HL-60/S4 treated with retinoic acid at 250 ng/mL for 4 days and 3 days (cell line): ENCODE results near the gene FBXL14.

Experiments used
- in situ Hi-C: fragments of 300-500 bp; cut with MboI; formaldehyde crosslinking; loops from 2 replicates; pipeline ENCODE4 v1.7.0; 2022; ENCODE audit warnings: low sequenced_read_pairs

Gene FBXL14

DNA sequence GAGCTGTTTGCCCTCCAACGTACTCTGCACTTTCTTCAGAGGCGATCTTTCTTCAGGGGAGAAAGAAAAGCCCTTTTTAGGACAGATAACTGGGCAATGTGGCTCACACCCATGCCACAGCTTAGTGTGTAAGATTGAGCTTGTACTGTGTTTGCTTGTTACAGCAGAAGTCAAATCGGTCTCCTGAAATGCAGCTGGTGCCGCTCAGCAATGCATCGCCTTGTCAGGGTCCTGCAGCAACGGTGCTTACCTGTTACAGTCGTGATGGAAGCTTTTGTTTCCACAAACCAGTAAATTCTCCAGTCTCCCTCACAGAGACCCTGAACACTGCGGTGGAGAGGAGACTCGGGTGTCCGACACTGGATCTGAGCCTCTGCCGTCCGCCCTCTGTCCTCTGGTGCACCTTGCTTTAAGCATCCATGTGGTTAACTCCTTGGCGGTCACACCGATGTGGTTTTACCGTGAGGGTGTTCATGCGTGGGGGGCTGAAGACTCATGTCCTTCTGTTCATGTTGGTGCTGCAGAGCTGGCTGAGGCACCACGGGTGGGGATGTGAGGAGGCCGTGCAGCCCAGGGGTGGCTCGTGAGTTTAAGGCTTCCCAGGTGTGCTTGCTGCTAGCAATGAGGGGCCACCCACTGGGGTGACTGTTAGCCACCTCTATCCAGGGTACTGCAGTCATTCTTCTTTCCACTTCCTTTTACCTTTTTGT is 47.3 kb downstream of the FBXL14 start:
- in situ Hi-C loops, result no loop called here

DNA sequence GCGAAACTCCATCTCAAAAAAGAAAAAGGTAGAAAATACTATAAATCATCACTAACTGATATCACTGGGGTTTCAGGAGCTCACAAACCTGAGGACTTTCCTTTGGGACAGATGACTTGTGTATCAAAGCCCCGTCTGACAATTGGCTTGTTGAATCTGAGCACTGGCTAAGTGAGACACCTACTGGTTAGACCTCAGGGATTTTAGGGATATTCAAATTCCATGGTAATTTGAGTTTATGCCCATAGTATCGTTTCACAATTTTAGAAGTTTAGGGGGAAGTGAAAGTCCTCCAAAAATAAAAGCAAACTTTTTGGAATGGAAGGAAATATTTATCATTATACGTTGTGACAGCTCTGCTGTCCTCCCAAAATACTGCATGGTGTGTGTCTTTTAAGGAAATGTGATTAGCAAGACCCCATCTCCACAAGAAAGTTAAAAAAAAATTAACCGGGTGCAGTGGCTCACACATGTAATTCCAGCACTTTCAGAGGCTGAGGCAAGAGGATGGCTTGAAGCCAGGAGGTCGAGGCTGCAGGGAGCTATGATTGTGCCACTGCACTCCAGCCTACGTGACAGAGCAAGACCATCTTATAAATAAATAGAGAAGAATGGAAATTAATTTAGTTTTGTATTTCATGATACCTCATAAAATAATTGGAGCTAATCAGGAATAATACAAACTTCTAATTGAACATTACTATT is 49.2 kb downstream of the FBXL14 start:
- in situ Hi-C loops, result no loop called here

DNA sequence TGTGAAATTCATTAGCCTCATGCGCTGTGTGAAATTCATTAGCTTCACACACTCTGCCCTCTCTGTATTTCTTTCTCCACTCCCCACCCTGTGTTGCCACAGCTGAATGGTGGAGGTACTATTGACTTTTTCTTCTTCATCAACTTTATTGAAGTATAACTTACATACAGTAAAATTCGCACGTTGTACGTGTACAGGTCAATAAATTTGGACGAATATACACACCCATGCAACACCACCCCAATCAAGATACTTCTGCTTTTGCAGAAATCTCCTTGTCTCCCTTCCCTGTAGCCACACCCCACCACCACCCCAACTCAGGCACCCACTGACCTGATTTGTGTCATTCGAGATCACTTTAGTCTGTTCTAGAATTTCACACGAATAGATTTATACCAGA is 51.8 kb downstream of the FBXL14 start:
- in situ Hi-C loops, result no loop called here

DNA sequence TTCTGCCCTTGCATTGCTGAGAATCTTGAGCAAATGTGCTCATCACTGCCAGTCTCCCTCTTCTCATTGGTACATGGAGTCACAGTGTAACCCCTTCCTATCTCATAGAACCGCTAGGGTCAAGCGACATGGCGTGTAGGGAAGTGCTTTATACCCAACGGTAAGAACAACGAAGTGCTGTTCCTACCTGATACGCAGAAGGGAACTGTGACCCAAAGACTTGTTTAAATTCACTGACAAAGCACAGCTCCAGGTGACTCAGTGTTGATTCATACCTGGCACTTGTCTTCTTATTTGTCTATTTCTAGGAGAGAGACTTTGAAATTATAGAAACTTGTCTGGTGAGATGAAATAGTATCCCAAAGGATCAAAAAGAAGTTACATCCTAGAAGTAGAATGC is 53.7 kb downstream of the FBXL14 start:
- in situ Hi-C loops, result no loop called here

DNA sequence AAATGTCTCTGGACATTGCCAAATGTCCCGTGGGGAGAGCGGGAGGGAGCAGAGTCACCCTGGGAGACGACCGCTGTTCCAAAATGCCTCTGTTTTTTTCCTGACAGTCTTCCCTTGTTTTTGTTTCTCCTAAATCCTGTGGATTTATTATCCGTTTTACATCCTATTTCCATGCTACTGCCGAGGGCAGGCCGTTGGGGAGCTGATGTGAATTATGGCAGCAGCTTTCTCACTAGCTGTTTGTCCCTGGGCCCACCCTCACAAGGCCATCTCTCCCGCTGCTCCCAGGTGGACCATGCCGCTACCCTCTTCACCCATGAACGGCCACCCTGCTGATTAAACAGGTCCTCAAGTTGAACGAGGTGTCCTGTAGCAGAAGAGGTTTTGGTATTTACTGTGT is 55.2 kb downstream of the FBXL14 start:
- in situ Hi-C loops, result no loop called here

DNA sequence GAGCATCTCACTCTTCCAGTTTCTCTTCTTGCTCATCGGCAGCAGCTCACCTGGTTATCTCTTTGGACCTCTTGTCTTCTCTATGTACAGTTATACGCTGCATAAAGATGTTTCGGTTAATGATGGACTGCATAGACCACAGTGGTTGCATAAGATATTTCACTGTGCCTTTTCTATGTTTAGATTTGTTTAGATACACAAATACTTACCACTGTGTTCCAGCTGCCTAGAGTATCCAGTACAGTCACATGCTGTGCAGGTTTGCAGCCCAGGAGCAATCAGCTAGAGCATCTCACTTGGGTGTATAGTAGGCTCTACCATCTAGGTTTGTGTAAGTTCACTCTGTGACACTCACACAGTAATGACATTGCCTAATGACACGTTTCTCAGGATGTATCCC is 57.6 kb downstream of the FBXL14 start:
- in situ Hi-C loops, result no loop called here

DNA sequence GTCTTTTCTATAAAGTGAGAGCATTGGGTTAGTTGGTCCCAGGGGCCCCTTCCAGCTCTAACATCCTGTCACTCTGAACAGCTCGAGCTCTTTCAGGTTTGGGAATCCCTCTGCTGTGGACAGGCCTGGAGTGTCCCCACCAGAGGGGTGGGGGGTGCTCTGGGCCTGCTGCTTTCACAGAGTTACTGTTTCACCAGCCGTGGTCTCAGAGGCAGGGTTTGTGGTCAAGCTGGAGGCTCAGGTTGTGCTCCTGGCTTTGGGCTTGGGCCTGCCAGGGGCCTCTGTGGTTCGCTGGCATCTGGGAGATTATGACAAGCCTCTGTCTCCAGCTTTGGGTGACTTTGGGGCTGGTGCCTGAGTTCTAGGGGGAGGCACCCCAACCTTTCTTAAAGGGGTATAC is 59.6 kb downstream of the FBXL14 start:
- in situ Hi-C loops, result no loop called here

DNA sequence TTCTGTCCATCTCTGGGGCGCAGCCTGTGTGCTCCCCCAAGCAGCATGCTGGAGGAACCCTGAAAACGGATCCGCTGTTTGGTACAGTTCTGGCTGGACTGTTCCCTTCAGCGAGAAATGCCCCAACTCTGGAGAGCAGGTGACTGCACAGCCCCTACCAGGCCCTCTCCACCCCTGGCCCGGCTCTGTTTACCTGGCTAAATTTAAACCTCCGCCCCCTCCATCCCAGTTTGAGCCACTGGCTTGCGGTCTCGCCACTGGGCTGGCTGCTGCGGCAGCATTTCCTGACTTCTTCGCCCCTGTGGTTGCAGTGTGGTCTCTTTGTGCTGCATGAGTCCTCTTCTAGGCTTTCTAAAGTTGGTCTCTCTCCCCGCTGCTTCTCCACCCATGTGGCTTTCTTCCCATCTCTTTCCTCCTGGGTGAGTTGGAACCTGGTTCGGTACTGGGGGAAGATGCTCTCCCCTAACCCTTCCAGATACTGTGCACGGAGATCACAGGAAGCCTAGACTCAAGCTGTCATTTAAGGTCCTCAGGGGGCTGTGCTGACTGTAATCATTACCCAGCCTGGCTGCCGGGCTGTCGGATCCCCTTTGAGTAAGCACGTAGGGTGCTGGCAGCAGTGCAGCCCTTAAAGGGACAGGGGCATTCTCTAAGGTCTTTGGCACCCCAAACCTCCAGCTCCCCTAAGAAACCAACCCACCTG is 60.6 kb downstream of the FBXL14 start:
- in situ Hi-C loops, result no loop called here

DNA sequence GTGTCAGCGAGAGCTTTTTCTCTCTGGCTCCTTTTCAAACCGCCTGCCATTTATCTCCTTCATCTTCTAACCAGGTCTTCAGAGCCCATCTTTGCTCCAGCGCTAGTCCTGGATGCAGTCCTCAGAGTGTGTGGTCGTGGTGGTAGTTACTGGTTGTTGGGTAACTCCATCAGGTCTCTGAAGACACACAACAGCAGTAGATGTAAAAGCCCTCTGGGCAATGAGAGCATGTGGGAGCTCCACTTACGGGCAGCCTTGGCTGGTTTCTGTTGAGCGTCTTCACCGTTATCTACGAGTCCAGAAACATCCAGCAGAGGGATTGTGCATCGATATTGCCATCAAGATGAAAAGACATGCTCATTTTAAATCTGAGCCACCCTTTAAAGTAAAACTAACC is 61.2 kb downstream of the FBXL14 start:
- in situ Hi-C loops, result no loop called here

DNA sequence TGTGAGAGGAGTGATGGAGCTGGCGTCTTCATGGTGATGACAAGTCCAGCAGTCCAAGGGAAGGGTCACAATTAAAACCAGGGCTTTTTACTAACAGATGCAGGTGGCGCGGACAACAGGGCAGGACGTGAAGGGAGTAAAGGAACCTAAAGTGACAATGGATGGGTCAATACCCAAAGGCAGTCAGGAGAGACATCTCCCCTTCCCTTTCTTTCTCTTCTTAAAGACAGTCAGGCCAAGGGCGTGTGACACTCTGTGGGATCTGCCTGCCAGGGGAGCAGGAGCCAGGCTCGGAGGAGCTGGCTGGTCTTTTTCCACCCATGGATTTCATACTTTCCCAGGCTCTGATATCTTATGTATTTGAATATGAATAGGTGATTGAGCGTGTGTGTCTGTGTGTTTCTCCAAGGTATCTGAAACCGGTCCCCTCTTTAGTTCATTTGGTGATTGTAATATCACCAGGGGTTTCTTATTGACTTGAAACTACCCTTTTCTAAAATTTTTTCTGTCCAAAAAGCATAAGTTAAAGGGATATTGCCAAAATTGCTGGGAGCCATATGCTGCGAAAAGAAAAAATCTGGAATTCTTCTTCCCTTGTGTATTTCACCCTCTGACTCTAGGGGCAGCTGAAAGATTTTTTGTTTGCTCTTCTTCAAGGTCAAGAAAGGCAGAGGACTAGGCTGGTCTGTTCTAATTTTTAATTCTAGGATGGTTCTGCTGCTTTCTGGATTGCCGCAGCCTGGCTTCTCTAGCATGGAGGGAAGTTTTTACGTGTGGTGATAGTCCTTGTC is 61.8 kb downstream of the FBXL14 start:
- in situ Hi-C loops, result no loop called here

DNA sequence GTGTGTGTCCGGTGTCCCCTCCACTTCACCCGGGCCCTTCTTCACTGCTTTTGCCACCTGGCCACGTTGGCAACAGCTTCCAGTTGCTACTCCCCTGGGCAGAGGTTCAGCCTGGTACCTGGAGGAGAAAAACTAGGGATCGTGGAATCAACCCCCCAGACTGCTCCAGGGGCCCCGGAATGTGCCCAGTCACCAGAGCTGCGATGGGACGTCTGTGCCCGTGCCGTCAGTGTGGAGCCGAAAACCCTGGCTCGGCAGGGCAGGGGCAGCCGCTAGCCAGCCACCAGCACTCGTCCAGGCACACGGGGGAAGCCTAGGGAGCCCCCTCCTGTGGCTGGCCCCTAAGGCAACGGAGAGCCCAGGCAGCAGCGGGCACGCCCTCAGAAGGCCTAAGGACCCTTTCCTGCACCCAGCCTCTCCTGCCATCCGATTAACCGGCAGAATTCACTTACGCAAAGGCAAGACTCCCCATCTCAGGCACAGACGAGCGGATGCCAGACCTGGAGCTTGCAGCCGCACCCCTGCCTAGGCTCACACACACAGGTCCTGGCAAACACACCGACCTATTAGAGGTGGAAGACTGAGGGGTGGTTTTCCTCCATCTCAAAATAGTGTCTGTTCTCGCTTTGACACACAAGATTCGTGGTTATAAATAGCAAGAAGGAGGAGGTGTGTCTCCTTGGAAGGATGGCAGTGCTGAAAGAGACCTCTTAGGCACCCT is 62.6 kb downstream of the FBXL14 start:
- in situ Hi-C loops, result no loop called here

DNA sequence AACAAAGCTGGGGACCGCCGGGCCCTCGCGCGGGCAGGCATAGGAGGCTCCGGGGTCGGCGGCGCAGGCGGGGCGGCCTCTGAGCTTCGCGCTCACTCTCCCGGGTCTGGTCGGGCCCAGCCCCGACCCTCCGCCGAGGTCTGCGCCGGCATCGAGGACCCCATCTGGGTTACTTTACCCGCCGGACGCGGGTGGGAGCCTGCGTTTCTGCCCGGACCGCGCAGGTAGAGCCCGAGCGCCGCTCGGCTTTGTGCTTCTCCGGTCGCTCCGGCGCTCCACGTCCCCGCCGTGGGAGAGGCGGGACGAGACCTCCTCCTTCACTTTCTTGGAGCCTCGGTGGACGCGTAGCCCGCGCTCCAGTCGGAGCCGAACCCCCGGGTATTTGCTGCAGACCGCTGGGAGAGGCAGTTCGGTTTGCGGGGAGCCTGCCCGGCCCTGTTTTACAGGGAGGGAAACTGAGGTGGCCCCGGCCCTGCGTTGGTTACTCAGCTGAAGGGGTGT is 63.2 kb downstream of the FBXL14 start:
- in situ Hi-C loops, result no loop called here

DNA sequence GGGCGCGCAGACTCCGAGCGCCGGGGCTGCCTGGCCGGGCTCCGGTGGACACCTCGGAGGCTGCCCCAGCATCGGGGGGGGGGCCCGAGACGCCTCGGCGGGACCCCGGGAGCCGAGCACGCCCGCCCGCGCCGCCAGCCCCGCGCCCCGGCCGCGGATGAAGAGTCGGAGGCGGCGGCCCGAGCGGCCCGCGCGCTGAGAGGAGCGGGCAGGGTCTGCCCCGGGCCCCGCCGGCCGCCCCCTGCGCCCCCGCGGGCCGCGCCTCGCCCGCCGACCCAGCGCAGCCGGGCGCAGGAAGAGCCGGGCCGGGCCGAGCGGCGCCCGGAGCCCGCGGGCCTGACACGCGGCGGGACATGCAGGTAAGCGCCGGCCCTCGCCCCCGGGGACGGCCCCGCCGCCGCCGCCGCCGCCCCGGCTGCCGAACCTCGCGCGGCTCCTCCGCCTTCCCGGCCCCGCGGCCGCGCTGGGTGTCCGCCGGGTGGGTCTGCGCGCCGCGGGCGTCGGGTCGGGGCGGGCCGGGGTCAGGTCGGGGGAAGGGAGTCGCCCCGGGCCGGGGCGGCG is 63.7 kb downstream of the FBXL14 start:
- in situ Hi-C loops, result no loop called here

DNA sequence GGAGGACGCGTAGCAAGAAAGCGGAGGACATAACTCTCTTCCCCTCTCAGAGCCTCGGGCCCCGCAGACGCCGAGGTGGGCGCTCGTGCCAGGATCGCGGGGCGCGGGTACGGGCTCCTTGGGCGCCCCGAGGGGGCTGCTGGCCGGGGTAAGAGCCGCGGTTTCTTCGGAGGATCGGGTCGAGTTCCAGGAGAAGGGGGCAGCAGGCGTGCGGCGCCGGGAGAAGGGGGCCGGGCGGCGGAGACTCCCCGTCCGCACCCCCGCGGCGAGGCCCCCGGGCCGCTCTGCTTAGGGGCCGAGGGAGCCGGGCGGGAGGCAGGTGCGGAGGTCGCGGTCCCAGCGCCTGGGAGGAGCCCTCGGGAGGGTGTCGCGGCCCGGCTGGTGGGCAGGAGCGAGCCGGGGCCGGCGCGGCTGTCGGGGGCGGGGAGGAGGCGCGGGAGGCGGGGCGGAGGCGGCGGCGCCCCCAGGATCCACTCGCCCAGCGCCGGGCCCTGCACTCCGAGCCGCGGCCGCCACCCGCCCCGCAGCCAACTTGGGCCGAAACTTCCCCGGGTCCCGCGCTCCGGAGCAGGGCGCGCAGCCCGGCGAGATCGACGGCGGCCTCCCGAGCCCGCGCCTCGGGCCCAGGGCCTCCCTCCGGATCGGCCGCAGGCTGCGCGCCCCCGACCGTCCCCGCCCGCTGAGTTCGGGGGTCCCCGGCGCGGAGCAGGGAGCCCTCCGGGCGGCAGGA is 64.4 kb downstream of the FBXL14 start:
- in situ Hi-C loops, result no loop called here

DNA sequence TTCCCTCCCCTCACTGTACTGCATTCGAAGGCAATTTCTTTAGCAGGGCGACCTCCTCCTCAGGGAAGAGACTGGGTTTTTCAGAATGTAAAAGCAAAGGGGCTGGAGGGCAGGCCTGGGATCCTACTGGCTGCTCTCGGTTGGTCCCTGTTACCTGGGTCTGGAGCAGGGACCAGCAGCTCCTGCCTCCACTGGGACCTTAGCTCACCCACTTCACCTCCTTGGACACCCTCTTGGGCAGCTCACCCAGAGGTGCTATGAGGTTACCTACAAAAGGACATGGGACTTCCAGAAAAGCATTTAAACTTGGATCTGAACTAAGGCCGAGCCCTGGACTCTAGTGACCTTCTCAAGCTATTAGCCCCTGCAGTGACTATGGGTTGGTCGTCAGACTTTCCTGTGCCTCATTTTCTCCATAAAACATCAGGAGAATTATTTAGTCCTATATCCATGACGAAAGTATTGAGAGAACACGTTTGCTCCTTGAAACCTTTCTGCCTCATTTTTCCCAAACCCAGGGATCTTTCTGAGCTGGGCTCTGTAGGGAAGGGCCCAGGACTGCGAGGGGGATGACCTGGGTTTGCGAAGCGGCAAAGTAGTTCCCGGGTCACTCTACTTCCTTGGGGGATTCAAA is 65.0 kb downstream of the FBXL14 start:
- in situ Hi-C loops, result no loop called here

DNA sequence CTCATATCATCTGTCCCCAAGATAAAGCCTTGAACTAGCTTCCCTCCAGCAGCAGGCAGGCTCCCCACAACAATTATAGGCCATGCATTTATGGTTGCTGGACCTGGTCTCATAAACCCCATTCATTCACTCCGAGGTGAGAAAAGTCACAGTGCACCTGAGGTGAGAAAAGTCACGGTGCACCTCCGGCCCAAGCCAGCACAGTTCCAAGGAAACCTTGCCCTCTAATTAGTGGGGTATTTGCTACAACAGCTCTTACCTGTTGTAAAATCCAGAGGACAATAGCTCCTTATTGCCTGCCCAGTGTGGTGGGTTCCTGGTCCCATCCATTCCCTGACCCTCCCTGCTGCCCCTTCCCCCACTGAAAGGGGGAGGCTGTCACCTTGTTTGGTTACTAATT is 65.6 kb downstream of the FBXL14 start:
- in situ Hi-C loops, result no loop called here

DNA sequence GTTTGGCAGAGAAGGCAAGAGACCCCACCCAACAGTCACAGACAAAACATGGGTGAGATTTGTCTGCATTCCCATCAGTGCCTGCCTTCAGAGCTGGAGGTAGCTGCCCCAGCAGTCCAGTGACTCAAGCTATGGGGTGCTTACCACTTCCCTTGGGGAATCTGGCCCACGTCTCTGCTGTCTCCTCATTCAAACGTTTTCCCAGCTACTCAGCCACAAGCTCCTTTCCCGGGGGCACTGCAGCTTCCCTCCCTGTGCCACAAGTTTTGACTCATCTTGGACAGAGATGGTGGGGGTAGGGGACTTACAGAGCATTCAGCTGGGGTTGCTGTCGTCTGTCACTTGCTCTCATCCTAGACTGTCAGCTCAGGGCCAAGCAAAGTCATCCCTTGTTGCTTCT is 66.6 kb downstream of the FBXL14 start:
- in situ Hi-C loops, result no loop called here

DNA sequence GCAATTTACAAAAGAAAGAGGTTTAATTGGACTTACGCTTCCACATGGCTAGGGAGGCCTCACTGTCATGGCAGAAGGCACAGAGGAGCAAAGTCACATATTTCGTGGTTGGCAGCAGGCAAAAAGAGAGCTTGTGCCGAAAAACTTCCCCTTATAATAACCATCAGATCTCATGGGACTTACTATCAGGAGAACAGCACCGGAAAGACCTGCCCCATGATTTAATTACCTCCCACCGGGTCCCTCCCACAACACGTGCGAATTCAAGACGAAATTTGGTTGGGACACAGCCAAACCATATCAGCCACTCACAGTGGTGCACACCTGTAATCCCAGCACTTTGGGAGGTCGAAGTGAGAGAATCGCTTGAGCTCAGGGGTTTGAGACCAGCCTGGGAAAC is 68.5 kb downstream of the FBXL14 start:
- in situ Hi-C loops, result no loop called here

DNA sequence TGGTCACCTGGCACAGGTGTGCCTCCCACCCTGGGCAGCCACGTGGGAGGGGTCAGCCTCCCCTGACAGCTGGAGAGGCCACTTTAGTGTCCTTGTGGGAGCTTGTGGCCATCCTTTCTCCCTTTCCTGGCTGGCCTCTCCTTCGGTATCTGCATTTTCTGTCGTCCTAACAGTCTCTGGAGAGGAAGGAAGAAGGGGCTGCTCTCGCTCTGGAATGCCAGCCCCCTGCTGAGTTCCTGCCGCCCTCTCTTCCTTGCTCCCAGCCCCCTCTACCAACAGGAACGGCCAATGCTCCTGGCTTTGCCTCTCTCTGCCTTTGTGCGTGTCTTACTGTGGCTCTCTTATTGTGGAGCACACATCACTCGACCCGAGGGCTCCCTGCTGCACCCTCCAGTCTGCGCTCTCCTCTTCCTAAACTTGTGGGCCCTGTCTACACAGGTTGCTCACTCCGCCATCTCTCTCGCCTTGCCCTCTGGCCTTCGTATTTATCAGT is 70.8 kb downstream of the FBXL14 start:
- in situ Hi-C loops, result no loop called here
